ENCODE measurements around the gene MAN2B1. TPM values are rescaled to one million over a fixed set of nuclear protein-coding genes. Genes with fewer than 3 reads are reported as not detected.
"Not testable (repeated sequence)": the region's sequence is repeated elsewhere in the genome, so short reads cannot be mapped to it uniquely, and the experiment has no call there.

Gene MAN2B1
- total RNA-seq (100 to 1,000 TPM in 1 of 9 donors, 10 to 100 TPM in 8; 16.0 to 135 (median 30.7) TPM), polyA plus RNA-seq (10 to 100 TPM; 18.6 to 23.0 TPM)
- long read RNA-seq, donor 1, transcript MAN2B1-203 (24 exons, 3,184 nt) = major isoform, 10 of 24 reads
- long read RNA-seq, donor 1, partial matches to known transcripts = 12 of 24 reads
- long read RNA-seq, donor 1, other reads (novel, unspliced or antisense) = 2 of 24 reads
- long read RNA-seq, donor 2, transcript MAN2B1-203 (24 exons, 3,184 nt) = major isoform, 55 of 87 reads
- long read RNA-seq, donor 2, partial matches to known transcripts = 21 of 87 reads
- long read RNA-seq, donor 2, other reads (novel, unspliced or antisense) = 11 of 87 reads
- long read RNA-seq, donor 3, transcript MAN2B1-203 (24 exons, 3,184 nt) = major isoform, 10 of 29 reads
- long read RNA-seq, donor 3, partial matches to known transcripts = 15 of 29 reads
- long read RNA-seq, donor 3, other reads (novel, unspliced or antisense) = 4 of 29 reads

DNA sequence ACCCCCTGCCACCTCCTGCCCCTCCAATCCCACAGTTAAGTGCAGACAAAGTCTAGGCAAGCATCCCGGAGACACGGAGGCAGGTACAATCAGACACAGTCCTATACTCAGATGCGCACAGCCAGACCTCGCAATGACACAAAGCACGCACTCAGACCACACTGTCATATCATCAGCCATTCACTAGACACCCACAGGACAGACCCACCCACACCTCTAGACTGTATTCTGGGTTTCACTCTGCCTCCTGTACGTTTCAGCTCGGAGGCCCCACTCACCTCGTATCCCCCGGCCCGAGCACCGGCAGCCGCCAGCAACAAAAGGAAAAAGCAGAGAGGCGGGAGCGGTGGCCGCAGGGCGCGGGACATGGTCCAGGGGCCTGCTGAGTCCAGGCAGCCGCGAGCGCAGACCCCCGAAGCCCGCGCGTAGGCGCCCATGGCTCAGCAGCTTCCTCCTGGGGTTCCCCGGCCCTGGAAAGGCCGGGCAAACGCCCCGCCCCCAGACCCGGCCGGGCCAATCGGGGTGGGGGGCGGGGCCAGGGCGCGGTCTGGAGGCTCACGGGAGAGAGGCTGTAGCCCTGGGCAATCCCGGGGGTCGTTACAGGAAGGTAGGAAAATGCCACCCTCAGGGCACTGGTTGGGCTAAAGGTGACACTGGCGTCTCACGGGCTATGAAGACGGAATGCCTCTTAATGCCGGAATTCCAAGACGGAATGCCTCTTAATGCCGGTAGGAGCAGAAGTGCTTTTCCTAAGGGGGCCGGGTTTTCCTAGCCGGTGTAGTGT lies at the start of gene MAN2B1, which contains the start of gene WDR83:
TSS of gene MAN2B1 (minus strand) at position 478 of the 784 bp plus-strand sequence. CDS start at position 437, 41 bp downstream.
TSS of gene WDR83 (plus strand) at position 543 of the 784 bp plus-strand sequence. CDS start 2,984 bp downstream, outside the sequence.
- intact Hi-C loops (cut with DNase I) = loop anchor here in 1 of 10 donors (5.0 kb wide), 1 partner anchor 104 kb away; no protein-coding TSS in a partner anchor
- DNase-seq (peak; percentile 77 to 88 (median 82)), ATAC-seq (peak; percentile 60 to 89 (median 88))
- peaks cover 9 to 51% (median 38%) of the 10 kb centered on the region in 12 donors for H3K4me1 ChIP-seq
- H3K4me3 ChIP-seq = peak within 1 kb of the TSS; percentile 55 to 97 (median 88)
- TF ChIP-seq POLR2A (IDR thresholded peaks at IDR 0.05) = peak in 1 of 2 donors; percentile 45
- TF ChIP-seq, protein P1, sequence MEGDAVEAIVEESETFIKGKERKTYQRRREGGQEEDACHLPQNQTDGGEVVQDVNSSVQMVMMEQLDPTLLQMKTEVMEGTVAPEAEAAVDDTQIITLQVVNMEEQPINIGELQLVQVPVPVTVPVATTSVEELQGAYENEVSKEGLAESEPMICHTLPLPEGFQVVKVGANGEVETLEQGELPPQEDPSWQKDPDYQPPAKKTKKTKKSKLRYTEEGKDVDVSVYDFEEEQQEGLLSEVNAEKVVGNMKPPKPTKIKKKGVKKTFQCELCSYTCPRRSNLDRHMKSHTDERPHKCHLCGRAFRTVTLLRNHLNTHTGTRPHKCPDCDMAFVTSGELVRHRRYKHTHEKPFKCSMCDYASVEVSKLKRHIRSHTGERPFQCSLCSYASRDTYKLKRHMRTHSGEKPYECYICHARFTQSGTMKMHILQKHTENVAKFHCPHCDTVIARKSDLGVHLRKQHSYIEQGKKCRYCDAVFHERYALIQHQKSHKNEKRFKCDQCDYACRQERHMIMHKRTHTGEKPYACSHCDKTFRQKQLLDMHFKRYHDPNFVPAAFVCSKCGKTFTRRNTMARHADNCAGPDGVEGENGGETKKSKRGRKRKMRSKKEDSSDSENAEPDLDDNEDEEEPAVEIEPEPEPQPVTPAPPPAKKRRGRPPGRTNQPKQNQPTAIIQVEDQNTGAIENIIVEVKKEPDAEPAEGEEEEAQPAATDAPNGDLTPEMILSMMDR (IDR thresholded peaks at IDR 0.05) = no peak
- peak within 1 kb of the TSS in 11 of 12 donors; percentile 45 to 90 (median 77) for H3K27ac ChIP-seq
- WGBS, 4 donors = 1 to 2% (median 1%) methylated on average over 21 to 46 of the region's 46 CpGs
- H3K9me3 ChIP-seq = no peaks in the 10 kb centered on the region
- no peaks in the 10 kb centered on the region for H3K27me3 ChIP-seq
- peaks cover 0 to 41% (median 26%) of the 10 kb centered on the region in 9 donors for H3K36me3 ChIP-seq

DNA sequence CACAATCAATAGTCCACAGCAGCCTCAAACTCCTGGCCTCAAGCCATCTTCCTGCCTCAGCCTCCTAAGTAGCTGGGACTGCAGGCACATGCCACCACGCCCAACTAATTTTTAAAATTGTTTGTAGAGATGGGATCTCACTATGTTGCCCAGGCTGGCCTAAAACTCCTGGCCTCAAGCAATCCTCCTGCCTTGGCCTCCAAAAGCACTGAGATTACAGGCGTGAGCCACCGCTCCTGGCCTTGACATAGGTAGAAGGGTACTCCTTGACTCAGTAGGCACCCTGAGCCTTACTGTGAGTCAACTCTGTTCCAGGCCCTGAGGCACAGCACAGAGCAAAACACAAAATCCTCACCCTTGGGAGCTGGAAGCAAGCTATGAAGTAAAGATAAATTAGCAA lies 49.4 kb upstream of the MAN2B1 start:
- intact Hi-C loops (cut with DNase I) = loop anchor here in 3 of 10 donors (5.0 kb wide), 3 partner anchors 41 to 131 kb away; no protein-coding TSS in a partner anchor
- 96 to 100% (median 97%) methylated on average over 3 of the region's 3 CpGs for WGBS, 4 donors
- TF ChIP-seq POLR2A (IDR thresholded peaks at IDR 0.05) = no peak
- TF ChIP-seq, protein P1 (IDR thresholded peaks at IDR 0.05) = no peak
- ATAC-seq (no peak), DNase-seq (no peak)
- H3K36me3 ChIP-seq = peaks cover 2 to 81% (median 78%) of the 10 kb centered on the region in 9 donors
- no peaks in the 10 kb centered on the region for H3K27me3 ChIP-seq
- no peak overlapping the region for H3K27ac ChIP-seq
- H3K4me1 ChIP-seq = peaks cover 4 to 25% (median 12%) of the 10 kb centered on the region in 12 donors
- H3K4me3 ChIP-seq = no peak overlapping the region
- no peaks in the 10 kb centered on the region for H3K9me3 ChIP-seq

DNA sequence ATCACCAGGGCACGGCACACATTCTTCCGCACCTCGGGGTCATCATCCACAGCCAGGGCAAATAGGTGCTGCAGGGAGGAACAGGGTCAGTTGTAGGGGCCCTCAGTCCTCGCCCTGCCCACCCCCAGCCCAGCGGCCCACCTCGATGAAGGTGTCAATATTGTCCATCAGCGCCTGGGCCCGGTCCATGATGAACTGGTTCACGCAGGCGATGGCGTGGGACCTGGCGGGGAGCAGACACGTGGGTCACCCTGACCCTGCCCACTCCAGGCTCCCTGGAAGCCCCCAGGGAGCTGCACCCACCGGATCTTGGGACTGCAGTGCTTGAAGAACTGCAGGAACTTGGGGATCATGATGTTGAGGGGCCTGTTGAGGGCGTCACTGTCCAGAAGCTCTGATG lies 48.6 kb upstream of the MAN2B1 start:
- ATAC-seq (no peak), DNase-seq (no peak)
- Histone ChIP-seq H3K27me3 (no peaks in the 10 kb centered on the region), H3K4me1 (peaks cover 0 to 16% (median 4%) of the 10 kb centered on the region in 12 donors), H3K9me3 (no peaks in the 10 kb centered on the region), H3K27ac (no peak overlapping the region), H3K4me3 (no peak overlapping the region), H3K36me3 (peaks cover 2 to 89% (median 86%) of the 10 kb centered on the region in 9 donors)
- intact Hi-C loops (cut with DNase I) = loop anchor here in 3 of 10 donors (5.0 kb wide), 3 partner anchors 42 to 132 kb away; no protein-coding TSS in a partner anchor
- TF ChIP-seq POLR2A (IDR thresholded peaks at IDR 0.05) = no peak
- TF ChIP-seq, protein P1 (IDR thresholded peaks at IDR 0.05) = no peak
- 92 to 100% (median 95%) methylated on average over 3 to 15 of the region's 15 CpGs for WGBS, 4 donors

DNA sequence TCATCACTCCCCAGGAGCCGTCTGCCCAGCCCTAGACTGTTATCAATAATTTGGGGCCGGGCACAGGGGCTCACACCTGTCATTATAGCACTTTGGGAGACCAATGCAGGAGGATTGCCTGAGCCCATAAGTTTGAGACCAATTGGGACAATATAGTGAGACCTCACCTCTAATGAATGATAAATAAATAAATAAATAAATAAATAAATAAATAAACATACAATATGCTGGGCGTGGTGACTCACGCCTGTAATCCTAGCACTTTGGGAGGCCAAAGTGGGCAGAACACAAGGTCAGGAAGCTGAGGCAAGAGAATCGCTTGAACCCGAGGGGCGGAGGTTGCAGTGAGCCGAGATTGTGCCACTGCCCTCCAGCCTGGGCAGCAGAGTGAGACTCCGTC lies 46.8 kb upstream of the MAN2B1 start:
- H3K36me3 ChIP-seq = peaks cover 2 to 97% (median 95%) of the 10 kb centered on the region in 9 donors
- 90 to 96% (median 94%) methylated on average over 9 of the region's 9 CpGs for WGBS, 4 donors
- H3K4me3 ChIP-seq, H3K27me3 ChIP-seq, ATAC-seq, DNase-seq, H3K9me3 ChIP-seq, H3K27ac ChIP-seq, H3K4me1 ChIP-seq: not testable (repeated sequence)
- intact Hi-C loops (cut with DNase I) = loop anchor here in 1 of 10 donors (5.0 kb wide), 1 partner anchor 84 kb away; no protein-coding TSS in a partner anchor
